H9 (cell line): ENCODE measurements around the gene ALOX12B. TPM values are rescaled to one million over a fixed set of nuclear protein-coding genes. Genes with fewer than 3 reads are reported as not detected.

Experiments used
- DNase-seq: peaks from one replicate; pipeline ENCODE4 v3.0.0-alpha.2; 2017
- H2AFZ ChIP-seq: one replicate; pipeline ENCODE4 v1.6.1; 2013; ENCODE audit warnings: mild to moderate bottlenecking, low read length, control low read depth, moderate library complexity
- H2AK5ac ChIP-seq: 2 replicates; pipeline ENCODE4 v1.6.1; 2013; ENCODE audit warnings: low read length, control low read depth, mixed read lengths; ENCODE audit not compliant: insufficient read length
- H2BK120ac ChIP-seq: one replicate; pipeline ENCODE4 v1.6.1; 2013; ENCODE audit warnings: low read depth, mild to moderate bottlenecking, low read length, control low read depth, inconsistent platforms; ENCODE audit not compliant: poor library complexity, severe bottlenecking
- H2BK12ac ChIP-seq: 2 replicates; pipeline ENCODE4 v1.6.1; 2013; ENCODE audit warnings: low read length, control low read depth, mixed read lengths, low read depth; ENCODE audit not compliant: insufficient read length
- H2BK15ac ChIP-seq: 2 replicates; pipeline ENCODE4 v1.6.1; 2013; ENCODE audit warnings: low read depth, low read length, control low read depth
- H2BK20ac ChIP-seq: one replicate; pipeline ENCODE4 v1.6.1; 2013; ENCODE audit warnings: low read depth, mild to moderate bottlenecking, low read length, control low read depth, inconsistent platforms; ENCODE audit not compliant: poor library complexity, severe bottlenecking
- H2BK5ac ChIP-seq: 2 replicates; pipeline ENCODE4 v1.6.1; 2013; ENCODE audit warnings: low read length, control low read depth, mixed read lengths; ENCODE audit not compliant: insufficient read length
- H3K14ac ChIP-seq: 2 replicates; pipeline ENCODE4 v1.6.1; 2013; ENCODE audit warnings: low read length, control low read depth; ENCODE audit not compliant: insufficient read depth
- H3K18ac ChIP-seq: 2 replicates; pipeline ENCODE4 v1.6.1; 2013; ENCODE audit warnings: low read depth, mild to moderate bottlenecking, mixed read lengths, low read length, control low read depth; ENCODE audit not compliant: insufficient read length
- H3K23ac ChIP-seq: 2 replicates; pipeline ENCODE4 v1.6.1; 2013; ENCODE audit warnings: low read length, control low read depth, mixed read lengths, low read depth; ENCODE audit not compliant: insufficient read length
- H3K23me2 ChIP-seq: 2 replicates; pipeline ENCODE4 v1.6.1; 2013; ENCODE audit warnings: low read depth, mild to moderate bottlenecking, mixed read lengths, low read length, control low read depth; ENCODE audit not compliant: insufficient read length, poor library complexity, severe bottlenecking
- H3K27ac ChIP-seq: 2 replicates; pipeline ENCODE4 v1.5.1; 2013; ENCODE audit warnings: low read length, control low read depth, mixed read lengths, low read depth; ENCODE audit not compliant: insufficient read length
- H3K27me3 ChIP-seq: 2 replicates; pipeline ENCODE4 v1.6.1; 2013; ENCODE audit warnings: low read length, control low read depth, inconsistent platforms; ENCODE audit not compliant: insufficient read depth
- H3K4ac ChIP-seq: 2 replicates; pipeline ENCODE4 v1.6.1; 2013; ENCODE audit warnings: low read depth, mild to moderate bottlenecking, control low read depth, inconsistent platforms, low read length, moderate library complexity
- H3K4me1 ChIP-seq: 2 replicates; pipeline ENCODE4 v1.6.1; 2013; ENCODE audit warnings: low read length, control low read depth, inconsistent platforms; ENCODE audit not compliant: insufficient read depth
- H3K4me2 ChIP-seq: 2 replicates; pipeline ENCODE4 v1.6.1; 2013; ENCODE audit warnings: low read length, control low read depth, mixed read lengths; ENCODE audit not compliant: insufficient read length, insufficient read depth
- H3K56ac ChIP-seq: 2 replicates; pipeline ENCODE4 v1.6.1; 2013; ENCODE audit warnings: low read depth, mild to moderate bottlenecking, mixed read lengths, low read length, control low read depth; ENCODE audit not compliant: insufficient read length
- H3K79me1 ChIP-seq: 2 replicates; pipeline ENCODE4 v1.6.1; 2013; ENCODE audit warnings: low read depth, mild to moderate bottlenecking, moderate library complexity, low read length, control low read depth, inconsistent platforms; ENCODE audit not compliant: insufficient read depth, poor library complexity, severe bottlenecking
- H3K79me2 ChIP-seq: 2 replicates; pipeline ENCODE4 v1.6.1; 2013; ENCODE audit warnings: low read length, control low read depth, inconsistent platforms; ENCODE audit not compliant: insufficient read depth
- H3K9ac ChIP-seq: 2 replicates; pipeline ENCODE4 v1.6.1; 2013; ENCODE audit warnings: low read length, control low read depth, mixed read lengths; ENCODE audit not compliant: insufficient read length; ENCODE audit errors: extremely low read depth
- H3K9me3 ChIP-seq: one replicate; pipeline ENCODE4 v1.6.1; 2013; ENCODE audit warnings: low read depth, low read length, inconsistent platforms; ENCODE audit not compliant: control insufficient read depth
- H3T11ph ChIP-seq: one replicate; pipeline ENCODE4 v1.6.1; 2013; ENCODE audit warnings: mild to moderate bottlenecking, low read length, control low read depth, inconsistent platforms
- H4K20me1 ChIP-seq: one replicate; pipeline ENCODE4 v1.6.1; 2013; ENCODE audit not compliant: control insufficient read depth, insufficient read length, insufficient read depth
- H4K5ac ChIP-seq: 2 replicates; pipeline ENCODE4 v1.6.1; 2013; ENCODE audit warnings: low read depth, mild to moderate bottlenecking, mixed read lengths, low read length, control low read depth; ENCODE audit not compliant: insufficient read length
- H4K8ac ChIP-seq: replicated peaks from 2 replicates; pipeline ENCODE4 v1.6.1; 2013; ENCODE audit warnings: low read length, control low read depth, mixed read lengths, low read depth; ENCODE audit not compliant: insufficient read length
- H4K91ac ChIP-seq: 2 replicates; pipeline ENCODE4 v1.6.1; 2013; ENCODE audit warnings: low read depth, mild to moderate bottlenecking, moderate library complexity, mixed read lengths, low read length, control low read depth; ENCODE audit not compliant: insufficient read length
- H3K27ac Mint-ChIP-seq, 3 experiments: 2 replicates in 2 of 3; 3 replicates in 1 of 3; pipeline ENCODE4 v1.8.0; 2020 to 2021; ENCODE audit warnings: mixed read lengths in 3 of 3, mild to moderate bottlenecking in 1 of 3, moderate library complexity in 1 of 3
- H3K27me3 Mint-ChIP-seq: 2 replicates; pipeline ENCODE4 v1.8.0; 2021; ENCODE audit warnings: low read depth, mild to moderate bottlenecking, moderate library complexity, mixed read lengths
- H3K36me3 Mint-ChIP-seq, 3 experiments: 2 replicates in 2 of 3; 3 replicates in 1 of 3; pipeline ENCODE4 v1.8.0; 2020 to 2021; ENCODE audit warnings: low read depth in 3 of 3, mixed read lengths in 3 of 3; ENCODE audit not compliant: insufficient read depth in 1 of 3
- H3K4me1 Mint-ChIP-seq, 2 experiments: 2 replicates each; pipeline ENCODE4 v1.8.0; 2020; ENCODE audit warnings: mixed read lengths in 2 of 2
- H3K4me3 Mint-ChIP-seq, 2 experiments: 2 replicates in 1 of 2; 3 replicates in 1 of 2; pipeline ENCODE4 v1.8.0; 2020 to 2021; ENCODE audit warnings: mild to moderate bottlenecking in 2 of 2, mixed read lengths in 2 of 2, moderate library complexity in 1 of 2
- H3K9me3 Mint-ChIP-seq, 2 experiments: 2 replicates in 1 of 2; 3 replicates in 1 of 2; pipeline ENCODE4 v1.8.0; 2020; ENCODE audit warnings: mild to moderate bottlenecking in 2 of 2, mixed read lengths in 2 of 2, moderate library complexity in 1 of 2
- WGBS: extraction: QIAGEN DNeasy Blood & Tissue Kit; methylation state at CpG from one replicate; pipeline ENCODE4 v1.1.7; 2013; ENCODE audit warnings: missing lambda C conversion rate, low lambda C conversion rate, mixed read lengths; ENCODE audit not compliant: insufficient read length; ENCODE audit errors: extremely low coverage; 5-methylcytosine and 5-hydroxymethylcytosine counted together
- total RNA-seq: library from RNA; stranded (reverse); gene quantifications from 2 replicates; pipeline ENCODE4 v1.2.1, GENCODE V29; 2021
- TF ChIP-seq, protein P1 (sequence below): fragments of 200-600 bp; sonication (generic); conservative IDR thresholded peaks from 3 replicates; pipeline ENCODE4 v1.8.0; 2021; ENCODE audit warnings: antibody characterized with exemption, mild to moderate bottlenecking

The ALOX12B gene
- total RNA-seq, 1 experiment from 2014 or later: 1.2 TPM

DNA sequence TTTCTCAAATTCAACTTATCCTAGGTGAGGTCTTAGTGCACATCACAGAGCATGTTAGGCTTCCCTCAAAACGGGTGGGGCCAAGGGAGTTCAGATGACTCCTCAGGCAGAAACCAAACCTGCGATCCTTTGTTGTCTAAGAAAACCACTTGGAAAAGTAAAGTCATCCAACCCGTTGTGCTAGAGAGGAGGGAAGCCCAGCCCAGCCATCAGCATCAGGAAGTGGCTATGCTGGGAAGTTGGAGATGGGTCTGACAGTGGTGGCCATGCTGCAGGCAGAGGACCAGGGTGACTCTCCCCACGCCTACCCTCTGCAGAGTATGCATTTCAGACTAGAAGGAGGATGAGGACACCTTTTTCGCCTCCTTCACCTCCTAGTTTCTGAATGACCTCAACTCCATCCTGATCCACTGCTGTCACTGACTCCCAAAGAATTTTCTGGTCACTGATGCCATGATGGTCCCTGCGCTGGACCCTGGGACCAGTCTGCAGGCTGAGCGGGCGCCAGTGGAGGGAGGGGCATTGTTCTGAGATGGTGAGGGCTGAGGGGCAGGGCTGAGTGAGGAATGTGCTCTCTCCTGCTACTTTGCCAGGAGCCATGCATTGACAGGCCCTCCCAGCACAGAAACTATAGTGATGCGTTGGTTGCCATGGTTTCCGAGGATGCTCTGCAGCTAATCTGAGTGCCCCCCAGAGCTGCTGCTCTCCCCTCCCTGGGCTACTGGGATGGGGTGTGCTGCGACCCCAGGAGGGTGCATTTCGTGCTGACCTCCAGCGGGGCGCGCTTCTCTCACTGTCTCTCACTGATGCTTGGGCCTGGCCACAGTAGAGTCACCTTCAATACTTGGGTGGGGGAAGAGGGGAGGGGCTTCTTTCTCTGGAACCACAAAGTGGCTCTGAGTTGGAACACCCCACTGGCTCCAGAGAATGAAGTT lies 20.4 kb downstream of the ALOX12B start:
- Histone ChIP-seq H3K18ac (no peak overlapping the region), H3T11ph (no peak overlapping the region), H4K91ac (no peak overlapping the region), H2BK20ac (no peak overlapping the region), H4K20me1 (no peaks in the 10 kb centered on the region), H3K9me3 (no peaks in the 10 kb centered on the region), H3K27ac (no peak overlapping the region), H2BK15ac (no peak overlapping the region), H2BK5ac (no peak overlapping the region), H2AFZ (no peak overlapping the region), H3K56ac (no peak overlapping the region), H2AK5ac (no peak overlapping the region), H3K23me2 (peaks cover 10% of the 10 kb centered on the region), H3K9ac (no peak overlapping the region), H3K4ac (no peak overlapping the region), H3K79me1 (no peaks in the 10 kb centered on the region), H3K4me1 (peaks cover 3% of the 10 kb centered on the region; the same call in 1 of the 2 replicates), H3K23ac (no peak overlapping the region), H3K4me2 (no peak overlapping the region), H2BK120ac (no peak overlapping the region), H3K14ac (no peak overlapping the region), H3K79me2 (no peaks in the 10 kb centered on the region), H2BK12ac (no peak overlapping the region), H4K5ac (no peak overlapping the region), H4K8ac (no peak overlapping the region), H3K27me3 (peaks cover 26% of the 10 kb centered on the region; the same call in 1 of the 2 replicates)
- TF ChIP-seq, protein P1, sequence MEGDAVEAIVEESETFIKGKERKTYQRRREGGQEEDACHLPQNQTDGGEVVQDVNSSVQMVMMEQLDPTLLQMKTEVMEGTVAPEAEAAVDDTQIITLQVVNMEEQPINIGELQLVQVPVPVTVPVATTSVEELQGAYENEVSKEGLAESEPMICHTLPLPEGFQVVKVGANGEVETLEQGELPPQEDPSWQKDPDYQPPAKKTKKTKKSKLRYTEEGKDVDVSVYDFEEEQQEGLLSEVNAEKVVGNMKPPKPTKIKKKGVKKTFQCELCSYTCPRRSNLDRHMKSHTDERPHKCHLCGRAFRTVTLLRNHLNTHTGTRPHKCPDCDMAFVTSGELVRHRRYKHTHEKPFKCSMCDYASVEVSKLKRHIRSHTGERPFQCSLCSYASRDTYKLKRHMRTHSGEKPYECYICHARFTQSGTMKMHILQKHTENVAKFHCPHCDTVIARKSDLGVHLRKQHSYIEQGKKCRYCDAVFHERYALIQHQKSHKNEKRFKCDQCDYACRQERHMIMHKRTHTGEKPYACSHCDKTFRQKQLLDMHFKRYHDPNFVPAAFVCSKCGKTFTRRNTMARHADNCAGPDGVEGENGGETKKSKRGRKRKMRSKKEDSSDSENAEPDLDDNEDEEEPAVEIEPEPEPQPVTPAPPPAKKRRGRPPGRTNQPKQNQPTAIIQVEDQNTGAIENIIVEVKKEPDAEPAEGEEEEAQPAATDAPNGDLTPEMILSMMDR: no peak
- H3K4me1 Mint-ChIP-seq: peaks cover 31 to 37% of the 10 kb centered on the region in 2 experiments
- no peak overlapping the region for H3K27ac Mint-ChIP-seq
- no peak overlapping the region for H3K4me3 Mint-ChIP-seq
- DNase-seq: no peak
- H3K27me3 Mint-ChIP-seq: peaks cover 91% of the 10 kb centered on the region
- peaks cover 0 to 2% (median 0%) of the 10 kb centered on the region in 3 experiments; a peak in 2 of 7 replicates for H3K36me3 Mint-ChIP-seq
- WGBS: no CpG with 5 or more reads among the region's 15 CpGs
- H3K9me3 Mint-ChIP-seq: no peaks in the 10 kb centered on the region; a peak in 1 of 5 replicates
